Hematopoietic multipotent progenitor cell treated with erythropoietin and hydrocortisone succinate and interleukin-3 and kit ligand, for 15 days (in vitro differentiated cells): Measurements from ENCODE around the gene SPRED3.
A peak's percentile ranks its signal among the peaks of the same experiment; 100 is the strongest.
"Not testable (repeated sequence)": the region's sequence is repeated elsewhere in the genome, so short reads cannot be mapped to it uniquely, and the experiment has no call there.

ENCODE experiments used
- DNase-seq: peaks from one replicate; pipeline ENCODE4 v3.0.0-alpha.2; 2015; ENCODE audit warnings: low spot score

The SPRED3 gene, protein sequence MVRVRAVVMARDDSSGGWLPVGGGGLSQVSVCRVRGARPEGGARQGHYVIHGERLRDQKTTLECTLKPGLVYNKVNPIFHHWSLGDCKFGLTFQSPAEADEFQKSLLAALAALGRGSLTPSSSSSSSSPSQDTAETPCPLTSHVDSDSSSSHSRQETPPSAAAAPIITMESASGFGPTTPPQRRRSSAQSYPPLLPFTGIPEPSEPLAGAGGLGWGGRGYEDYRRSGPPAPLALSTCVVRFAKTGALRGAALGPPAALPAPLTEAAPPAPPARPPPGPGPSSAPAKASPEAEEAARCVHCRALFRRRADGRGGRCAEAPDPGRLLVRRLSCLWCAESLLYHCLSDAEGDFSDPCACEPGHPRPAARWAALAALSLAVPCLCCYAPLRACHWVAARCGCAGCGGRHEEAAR

DNA sequence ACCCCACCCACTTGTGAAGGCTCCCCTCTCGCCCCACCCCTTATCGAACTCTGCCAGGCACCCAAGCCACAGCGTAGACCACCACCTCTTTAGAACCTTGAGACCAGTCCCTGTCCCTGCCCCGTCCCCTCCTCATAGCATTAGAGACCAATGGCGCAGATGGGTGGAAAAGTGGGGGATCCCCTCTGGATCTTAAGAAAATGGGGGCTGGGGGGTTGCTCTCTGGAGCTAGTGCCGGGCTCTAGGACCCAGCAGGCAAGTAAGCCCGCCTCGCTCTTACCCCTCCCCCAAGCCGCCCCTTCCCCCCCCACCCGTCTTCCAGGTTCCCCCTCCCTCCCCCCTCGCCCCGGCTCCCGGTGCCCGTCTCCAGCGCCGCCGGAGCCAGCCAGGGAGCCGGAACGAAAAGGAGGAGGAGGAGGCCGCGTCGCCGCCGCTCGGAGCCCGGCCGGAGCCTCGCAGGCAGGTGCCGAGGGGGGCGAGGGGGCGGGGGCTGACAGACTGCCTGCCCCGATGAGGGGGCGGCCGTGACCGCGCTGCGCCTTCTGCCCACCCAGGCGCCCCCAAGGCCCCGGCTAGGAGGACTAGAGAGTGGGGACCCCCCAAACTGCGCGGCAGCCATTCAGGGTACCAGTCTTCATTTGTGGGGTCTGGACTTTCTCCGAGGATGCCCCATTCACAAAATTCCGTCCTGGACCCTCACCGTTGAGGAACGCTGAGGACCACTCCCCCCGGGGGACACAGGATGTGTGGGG is at the start of gene SPRED3:
SPRED3 (plus strand) TSS at position 349 of the 752 bp plus-strand sequence. CDS start 1,606 bp downstream, outside the sequence.
- no peak for DNase-seq

DNA sequence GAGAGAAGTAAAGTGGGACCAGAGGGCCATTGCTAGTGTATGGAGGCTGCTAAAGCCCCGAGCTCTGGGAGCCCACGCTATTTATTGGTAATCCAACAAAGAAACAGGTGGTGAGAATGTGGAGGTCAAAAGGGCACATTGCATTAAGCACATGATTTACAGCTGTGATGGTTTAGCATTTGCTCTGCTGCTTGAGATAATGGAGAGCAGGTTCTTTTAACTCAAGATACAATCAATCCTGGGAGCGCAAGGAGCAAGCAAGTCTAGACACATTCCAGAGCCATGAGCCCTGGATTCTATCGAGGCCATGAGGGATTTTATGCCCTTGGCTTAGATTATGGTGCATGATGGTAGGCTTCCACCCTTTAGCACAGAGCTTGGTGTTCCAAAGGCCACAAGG is 49.5 kb upstream of the SPRED3 start:
- not testable (repeated sequence) for DNase-seq

DNA sequence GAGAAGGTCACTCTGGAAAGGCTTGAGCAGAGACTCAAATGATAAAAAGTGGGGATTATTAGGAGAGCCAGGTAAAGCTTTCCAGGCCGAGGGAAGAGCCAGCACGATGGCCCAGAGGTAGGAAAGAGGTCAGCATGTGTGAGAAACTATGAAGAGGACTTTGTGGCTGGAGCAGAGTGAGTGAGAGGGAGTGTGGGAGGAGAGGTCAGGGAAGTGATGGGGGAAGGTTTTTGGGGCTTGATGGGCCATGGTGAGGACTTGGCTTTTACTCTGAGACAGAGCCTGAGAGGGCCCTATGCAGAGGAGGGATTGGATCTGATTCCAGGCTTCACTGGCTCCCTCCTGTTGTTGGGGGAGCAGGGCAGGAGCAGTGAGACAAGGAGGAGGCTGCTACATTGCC is 47.6 kb upstream of the SPRED3 start:
- no peak for DNase-seq

DNA sequence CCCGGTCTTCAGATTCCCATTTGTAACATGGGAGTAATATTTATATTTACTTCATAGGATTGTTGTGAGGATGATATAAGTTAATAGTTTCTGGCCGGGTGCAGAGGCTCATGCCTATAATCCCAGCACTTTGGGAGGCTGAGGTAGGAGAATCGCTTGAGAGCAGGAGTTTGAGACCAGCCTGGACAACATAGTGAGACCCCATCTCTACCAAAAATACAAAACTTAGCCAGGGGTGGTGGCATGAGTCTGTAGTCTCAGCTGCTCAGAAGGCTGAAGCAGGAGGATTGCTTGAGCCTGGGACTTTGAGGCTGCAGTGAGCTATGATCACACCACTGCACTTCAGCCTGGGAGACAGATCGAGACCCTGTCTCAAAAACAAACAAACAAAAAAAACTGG is 41.7 kb upstream of the SPRED3 start:
- DNase-seq = no peak

DNA sequence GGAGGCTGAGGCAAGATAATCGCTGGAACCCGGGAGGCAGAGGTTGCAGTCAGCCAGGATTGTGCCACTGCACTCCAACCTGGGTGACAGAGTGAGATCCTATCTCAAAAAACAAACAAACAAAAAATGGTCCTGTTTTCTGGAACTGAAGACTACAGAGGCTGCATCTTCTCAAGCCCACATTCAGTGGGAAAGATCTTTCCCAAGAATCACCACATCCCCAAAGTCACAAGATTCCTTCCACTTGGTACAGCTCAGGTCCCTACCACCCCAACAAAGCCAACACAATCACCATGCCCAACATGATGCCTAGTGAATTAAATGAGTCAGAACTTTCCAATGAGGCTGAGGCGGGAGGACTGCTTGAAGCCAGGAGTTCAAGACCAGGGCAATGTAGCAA is 37.6 kb upstream of the SPRED3 start:
- no peak for DNase-seq

DNA sequence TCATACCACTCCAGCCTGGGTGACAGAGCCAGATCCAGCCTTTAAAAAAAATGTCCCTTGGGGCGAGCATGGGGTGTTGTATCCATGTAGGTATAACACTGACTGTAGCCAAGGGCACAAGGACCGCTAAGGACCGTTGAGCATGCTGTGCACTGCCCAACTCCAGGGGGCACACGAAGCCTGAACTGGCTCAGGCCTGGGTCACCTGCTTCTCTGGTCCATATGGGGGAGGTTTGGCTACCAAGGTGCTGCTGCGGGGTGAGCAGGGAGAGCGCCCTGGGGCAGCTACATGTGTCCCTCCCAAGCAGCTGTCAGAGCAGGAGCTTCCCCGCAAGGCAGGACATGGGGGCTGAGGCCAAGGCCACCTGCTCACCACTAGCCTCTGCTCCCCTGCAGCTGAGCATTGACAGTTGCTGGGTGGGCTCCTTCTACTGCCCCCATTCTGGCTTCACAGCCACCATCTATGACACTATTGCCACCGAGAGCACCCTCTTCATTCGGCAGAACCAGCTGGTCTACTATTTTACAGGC is 36.6 kb upstream of the SPRED3 start:
- no peak for DNase-seq

DNA sequence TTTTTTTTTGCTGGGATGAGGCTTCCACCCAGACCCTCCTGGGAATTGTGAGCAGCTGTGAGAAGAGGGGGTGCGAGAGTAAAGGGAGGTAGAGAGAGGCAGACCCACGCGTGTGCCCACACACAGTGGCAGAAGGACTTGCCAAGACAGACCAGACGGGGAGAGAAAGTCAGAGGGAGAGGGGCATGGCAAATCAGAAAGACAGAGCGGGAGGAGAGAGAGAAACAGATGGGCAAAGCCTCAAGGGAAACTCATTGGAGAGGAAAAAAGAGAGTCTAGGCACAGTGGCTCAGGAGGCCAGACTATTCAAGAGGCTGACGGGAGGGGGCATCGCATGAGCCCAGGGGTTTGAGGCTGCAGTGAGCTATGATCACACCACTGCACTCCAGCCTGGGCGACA is 35.9 kb upstream of the SPRED3 start:
- no peak for DNase-seq

DNA sequence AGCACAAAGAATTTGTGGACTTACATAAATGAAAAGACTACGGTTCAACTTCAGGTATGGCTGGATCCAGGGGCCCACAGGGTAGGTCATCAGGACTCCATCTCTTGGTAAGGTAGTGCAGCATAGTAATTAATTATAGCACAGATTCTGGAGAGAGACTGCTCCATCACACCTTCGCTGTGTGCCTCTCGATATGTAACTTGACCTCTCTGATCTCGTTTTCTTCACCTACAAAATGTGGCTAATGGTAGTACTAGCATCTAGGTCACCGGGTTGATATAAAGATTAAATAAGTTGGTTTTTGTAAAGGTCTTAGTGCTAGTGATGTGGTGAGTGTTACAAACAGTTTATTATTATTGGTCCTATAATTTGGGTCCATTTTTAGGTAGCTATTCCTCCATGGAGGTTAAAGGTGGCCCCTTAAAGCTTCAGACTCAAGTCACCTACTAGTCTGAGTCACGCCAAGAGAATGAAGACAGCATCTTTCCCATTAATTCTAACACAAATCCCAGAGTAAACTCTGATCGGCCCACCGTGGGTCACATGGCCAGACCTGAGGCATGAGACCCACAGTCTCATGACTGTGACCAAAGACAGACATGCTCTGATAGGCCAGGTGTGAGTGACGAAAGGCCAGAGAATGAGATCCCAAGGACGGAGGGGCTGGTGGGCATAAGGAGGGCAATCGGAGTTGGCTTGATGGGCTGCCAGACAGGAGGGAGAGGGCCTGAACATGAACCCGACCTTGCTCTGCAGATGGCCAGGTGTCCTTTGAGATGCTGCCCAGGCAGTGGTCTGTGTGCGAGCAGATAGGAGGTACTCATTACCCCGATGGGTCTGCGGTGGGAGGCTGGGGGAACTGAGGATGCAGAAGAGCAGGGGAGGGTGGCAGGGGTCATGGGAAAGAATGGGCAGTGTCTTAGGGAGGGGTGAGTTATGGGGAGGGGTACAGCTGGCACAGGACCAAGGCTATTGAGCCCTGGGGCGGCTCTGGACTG is 32.5 kb upstream of the SPRED3 start:
- DNase-seq = no peak

DNA sequence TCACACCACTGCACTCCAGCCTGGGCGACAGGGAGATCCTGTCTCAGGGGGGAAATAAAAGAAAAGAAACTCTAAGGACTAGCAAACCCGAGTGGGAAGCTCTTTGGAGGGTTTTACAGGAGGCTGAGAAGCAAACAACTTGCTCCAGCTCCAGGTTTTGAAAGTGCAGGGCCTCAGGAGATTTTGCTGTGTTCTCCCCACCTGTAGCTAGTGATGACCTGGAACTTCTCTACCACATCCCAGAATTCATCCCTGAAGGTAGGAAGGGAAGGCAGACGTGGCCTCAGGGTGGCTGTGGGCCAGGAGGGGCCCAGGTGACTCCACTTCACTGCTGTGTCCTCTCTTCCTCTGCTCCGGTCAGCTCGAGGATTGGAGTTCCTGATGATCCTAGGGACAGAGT is 30.4 kb upstream of the SPRED3 start:
- DNase-seq = no peak

DNA sequence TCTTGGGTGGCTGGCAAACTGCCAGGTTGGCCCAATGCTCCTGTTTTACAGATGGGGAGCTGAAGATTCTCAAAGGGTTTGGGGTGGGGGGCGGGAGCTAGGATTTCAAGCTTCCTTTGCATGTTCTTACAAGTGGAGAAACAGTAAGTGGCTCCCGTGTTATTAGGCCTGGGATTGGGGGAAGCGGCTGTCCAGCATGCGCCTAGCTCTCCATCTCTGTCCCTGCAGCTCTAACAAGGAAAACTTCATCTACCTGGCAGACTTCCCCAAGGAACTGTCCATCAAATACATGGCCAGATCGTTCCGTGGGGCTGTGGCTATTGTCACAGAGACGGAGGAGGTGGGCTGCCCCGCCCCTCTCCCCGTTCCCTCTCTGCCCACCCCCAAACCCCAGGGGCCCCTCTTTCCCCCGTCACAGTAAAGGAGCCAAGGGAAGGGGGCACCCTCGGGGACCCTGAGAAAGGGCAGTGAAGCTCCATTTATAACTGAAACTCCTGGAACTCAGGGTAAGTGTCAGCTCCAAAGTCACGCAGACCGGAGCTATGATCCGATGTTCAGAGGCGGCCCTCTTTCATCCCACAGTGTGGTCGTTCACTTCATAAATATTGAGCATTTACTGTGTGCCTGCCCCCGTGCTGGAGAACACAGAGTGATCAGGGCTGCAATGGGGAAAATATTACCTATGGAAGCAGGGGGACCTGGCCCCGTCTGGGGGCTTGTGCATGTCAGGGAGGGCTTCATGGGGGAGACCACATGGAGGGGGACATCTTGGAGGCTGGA is 29.1 kb upstream of the SPRED3 start:
- DNase-seq = no peak

DNA sequence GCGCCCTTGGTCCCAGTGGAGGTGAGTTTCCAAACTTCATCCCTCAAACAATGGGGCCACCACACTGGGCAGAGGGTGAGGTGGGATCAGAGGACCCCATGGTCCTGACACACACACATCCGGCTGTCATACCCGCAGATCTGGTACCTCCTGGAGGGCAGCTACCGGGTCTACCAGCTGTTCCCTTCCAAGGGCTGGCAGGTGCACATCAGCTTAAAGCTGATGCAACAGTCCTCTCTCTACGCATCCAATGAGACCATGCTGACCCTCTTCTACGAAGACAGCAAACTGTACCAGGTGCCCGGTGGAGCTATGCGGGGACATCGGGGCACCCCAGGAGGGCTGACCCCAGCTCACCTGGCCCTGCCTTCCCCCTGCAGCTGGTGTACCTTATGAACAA is 28.1 kb upstream of the SPRED3 start:
- DNase-seq = no peak

DNA sequence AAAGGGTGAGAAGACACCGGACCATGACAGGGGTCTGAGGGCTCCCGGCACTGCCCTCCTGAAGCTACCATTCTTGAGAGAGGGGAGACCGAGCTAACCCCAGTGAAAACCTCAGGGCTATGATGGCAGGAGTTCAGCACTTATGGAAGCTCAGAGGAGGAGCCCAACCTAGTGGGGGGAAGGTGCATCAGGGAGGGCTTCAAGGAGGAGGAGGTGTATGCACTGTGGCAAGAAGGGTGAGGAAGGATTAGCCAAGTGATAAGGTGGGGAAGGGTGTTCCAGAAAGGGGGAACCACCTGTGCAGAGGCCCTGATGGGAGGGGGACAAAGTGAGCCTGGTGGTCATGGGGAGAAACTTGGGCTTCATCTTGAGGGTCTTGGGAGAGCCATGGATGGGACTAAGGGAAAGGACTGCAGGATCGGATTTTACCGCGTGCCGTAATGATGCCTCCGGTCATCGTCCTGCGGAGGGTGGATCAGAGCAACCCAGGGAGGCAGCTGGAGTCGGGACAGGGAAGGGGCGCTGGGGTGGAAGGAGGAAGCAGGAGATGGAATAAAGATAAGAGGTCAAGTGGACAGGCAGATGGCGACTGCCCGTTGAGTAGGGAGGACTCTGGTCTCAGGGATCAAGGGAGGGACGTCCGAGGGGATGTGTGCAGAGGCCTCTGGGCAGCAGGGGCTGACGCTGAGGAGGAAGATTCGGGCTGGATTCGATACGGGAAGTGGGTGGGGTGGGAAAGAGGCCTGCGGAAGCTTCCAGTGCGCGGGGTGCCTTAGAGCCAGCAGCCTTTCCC is 27.5 kb upstream of the SPRED3 start:
- no peak for DNase-seq

DNA sequence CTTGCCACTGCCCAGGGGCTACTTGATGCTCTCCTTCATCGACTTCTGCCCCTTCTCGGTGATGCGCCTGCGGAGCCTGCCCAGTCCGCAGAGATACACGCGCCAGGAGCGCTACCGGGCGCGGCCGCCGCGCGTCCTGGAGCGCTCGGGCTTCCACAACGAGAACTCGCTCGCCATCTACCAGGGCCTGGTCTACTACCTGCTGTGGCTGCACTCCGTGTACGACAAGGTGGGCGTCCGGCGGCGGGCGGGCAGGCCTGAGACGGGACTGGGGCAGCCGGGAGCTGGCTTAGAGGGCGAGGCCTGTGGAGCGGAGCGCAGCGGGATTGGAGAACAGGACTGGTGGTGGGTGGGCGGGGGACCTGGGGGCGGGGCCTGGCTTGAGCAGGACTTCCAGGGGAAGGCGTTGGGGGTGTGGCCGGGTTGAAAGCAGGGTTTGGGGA is 26.8 kb upstream of the SPRED3 start:
- DNase-seq = peak; percentile 15

DNA sequence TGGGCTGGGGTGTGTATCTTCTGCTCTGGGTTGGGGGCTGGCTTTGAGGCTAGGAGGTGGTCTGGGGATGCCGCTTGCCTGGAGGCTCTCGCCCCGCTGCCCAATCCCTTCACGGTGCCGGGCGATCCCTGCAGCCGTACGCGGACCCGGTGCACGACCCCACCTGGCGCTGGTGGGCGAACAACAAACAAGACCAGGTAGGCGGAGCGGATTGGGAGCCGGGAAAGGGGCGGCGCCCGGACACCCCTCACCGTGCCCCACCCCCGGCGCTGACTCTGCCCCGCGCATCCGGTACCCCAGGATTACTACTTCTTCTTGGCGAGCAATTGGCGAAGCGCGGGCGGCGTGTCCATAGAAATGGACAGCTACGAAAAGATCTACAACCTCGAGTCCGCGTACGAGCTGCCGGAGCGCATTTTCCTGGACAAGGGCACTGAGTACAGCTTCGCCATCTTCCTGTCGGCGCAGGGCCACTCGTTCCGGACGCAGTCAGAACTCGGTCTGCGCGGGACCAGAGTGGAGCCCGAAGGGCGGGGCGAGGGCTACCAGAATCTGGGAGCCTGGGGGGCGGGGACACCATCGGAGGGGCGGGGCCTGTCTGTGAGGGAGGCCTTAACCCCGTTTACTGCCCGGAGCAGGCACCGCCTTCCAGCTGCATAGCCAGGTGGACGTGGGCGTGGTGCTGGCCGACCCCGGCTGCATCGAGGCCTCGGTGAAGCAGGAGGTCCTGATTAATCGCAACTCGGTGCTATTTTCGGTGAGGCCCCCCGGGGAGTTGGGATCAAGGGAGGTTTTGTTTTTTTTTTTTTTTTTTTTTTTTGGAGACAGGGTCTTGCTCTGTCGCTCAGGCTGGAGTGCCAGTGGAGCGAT is 26.2 kb upstream of the SPRED3 start:
- DNase-seq = peak; percentile 48

DNA sequence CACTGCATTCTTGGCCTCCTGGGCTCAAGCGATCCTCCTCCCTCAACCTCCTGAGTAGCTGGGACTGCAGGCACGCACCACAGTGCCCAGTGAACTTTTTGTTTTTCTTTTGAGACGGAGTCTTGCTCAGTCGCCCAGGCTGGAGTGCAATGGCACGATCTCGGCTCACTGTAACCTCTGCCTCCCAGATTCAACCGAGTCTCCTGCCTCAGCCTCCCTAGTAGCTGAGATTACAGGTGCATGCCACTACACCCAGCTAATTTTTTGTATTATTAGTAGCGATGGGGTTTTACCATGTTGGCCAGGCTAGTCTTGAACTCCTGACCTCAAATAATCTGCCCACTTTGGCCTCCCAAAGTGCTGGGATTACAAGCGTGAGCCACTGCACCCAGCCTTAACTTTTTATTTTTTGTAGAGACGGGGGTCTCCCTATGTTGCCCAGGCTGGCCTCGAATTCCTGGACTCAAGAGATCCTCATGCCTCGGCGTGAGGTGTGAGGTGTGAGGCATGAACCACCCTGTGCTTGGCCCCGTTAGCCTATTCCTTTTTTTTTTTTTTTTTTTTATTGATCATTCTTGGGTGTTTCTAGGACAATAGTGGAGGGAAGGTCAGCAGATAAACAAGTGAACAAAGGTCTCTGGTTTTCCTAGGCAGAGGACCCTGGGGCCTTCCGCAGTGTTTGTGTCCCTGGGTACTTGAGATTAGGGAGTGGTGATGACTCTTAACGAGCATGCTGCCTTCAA is 25.4 kb upstream of the SPRED3 start:
- DNase-seq = not testable (repeated sequence)

DNA sequence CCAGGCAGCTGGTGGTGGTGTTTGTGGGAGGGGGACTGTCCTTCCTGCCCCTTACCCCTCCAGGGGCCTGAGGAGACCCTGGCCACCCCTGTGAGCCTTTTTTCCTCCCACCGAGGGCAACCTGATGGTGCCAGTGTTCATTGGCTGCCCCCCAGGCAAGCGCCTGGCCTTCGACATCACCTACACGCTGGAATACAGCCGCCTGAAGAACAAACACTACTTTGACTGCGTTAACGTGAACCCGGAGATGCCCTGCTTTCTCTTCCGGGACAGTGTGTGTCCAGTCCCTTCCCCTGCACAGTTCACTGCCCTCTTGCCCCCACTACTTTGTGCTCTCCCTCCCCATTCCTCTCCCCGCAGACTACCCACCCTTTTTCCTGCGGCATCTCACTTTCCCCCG is 21.5 kb upstream of the SPRED3 start:
- DNase-seq = no peak

DNA sequence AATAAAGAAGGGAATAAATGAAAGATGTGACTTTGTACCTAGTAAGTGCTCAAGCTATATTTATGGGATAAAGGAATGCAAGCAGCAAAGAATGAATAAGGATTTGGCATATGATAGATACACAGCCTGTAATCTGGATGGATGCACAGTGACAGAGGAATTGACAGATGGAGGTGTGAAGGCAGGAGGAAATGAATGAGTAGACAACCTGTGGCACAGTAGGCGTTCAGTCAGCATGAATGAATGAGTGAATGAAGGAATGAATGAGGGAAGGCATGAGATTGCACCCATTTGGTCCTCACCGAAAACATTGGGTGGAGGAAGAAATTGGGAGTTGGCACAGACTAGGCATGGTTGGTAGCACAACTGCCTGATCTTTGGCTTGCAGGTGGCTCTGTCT is 18.9 kb upstream of the SPRED3 start:
- no peak for DNase-seq

DNA sequence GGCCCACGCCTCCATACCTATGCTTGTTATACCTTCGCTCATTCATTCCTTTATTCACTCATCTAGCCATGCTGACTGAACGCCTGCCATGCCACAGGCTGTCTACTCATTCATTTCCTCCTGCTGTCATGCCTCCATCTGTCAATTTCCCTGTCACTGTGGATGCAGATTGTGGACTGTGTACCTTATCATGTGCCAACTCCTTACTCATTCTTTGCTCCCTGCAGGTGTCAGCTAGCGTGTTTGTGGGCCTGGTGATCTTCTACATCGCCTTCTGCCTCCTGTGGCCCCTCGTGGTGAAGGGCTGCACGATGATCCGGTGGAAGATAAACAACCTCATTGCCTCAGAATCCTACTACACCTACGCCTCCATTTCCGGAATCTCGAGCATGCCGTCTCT is 18.2 kb upstream of the SPRED3 start:
- no peak for DNase-seq

DNA sequence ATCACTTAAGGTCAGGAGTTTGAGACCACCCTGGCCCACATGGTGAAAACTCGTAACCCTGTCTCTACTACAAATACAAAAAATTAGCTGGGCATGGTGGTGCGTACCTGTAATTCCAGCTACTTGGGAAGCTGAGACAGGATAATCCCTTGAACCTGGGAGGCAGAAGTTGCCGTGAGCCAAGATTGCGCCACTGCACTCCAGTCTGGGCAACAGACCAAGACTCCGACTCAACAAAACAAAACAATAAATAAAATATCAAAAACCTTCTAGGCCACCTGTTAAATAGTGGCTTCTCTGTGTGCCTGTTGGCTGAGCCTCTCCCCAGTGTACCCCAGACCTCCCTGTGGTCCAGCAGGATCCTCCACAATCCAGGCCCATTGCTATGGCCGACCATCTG is 17.4 kb upstream of the SPRED3 start:
- no peak for DNase-seq
